GM20431 (cell line): Measurements from ENCODE around the gene GSTO2.

Experiments used
- in situ Hi-C: fragments of 300-500 bp; cut with MseI, MboI; formaldehyde crosslinking; loops from one replicate; pipeline ENCODE4 v1.15.0; 2020; ENCODE audit warnings: low sequenced_read_pairs; ENCODE audit not compliant: unreplicated experiment

The GSTO2 gene

GRCh38 chr10:104334965-104335650 lies 66.1 kb downstream of the GSTO2 start:
- in situ Hi-C loops: no loop called here

- in situ Hi-C loops: no loop called here
These were observed 68.0 kb downstream of the GSTO2 start for GRCh38 chr10:104336821-104337467.

- in situ Hi-C loops: no loop called here
These were observed 68.6 kb downstream of the GSTO2 start for GRCh38 chr10:104337521-104337984.

- in situ Hi-C loops: no loop called here
These were observed 69.2 kb downstream of the GSTO2 start, which contains the start of gene ITPRIP for GRCh38 chr10:104337985-104338735. Gene ITPRIP, minus strand, starts transcription at chr10:104338465. Its CDS starts 22,414 bp downstream, at chr10:104316051.

- in situ Hi-C loops: loop anchor here (10.0 kb wide), 1 partner anchor 45 kb away; no protein-coding TSS in a partner anchor
These were observed 70.6 kb downstream of the GSTO2 start for GRCh38 chr10:104339469-104340110.

- in situ Hi-C loops: loop anchor here (10.0 kb wide), 1 partner anchor 45 kb away; no protein-coding TSS in a partner anchor
These were observed 71.1 kb downstream of the GSTO2 start for GRCh38 chr10:104340111-104340526.

GRCh38 chr10:104340641-104341040 lies 71.7 kb downstream of the GSTO2 start:
- in situ Hi-C loops: loop anchor here (10.0 kb wide), 1 partner anchor 46 kb away; no protein-coding TSS in a partner anchor

- in situ Hi-C loops: loop anchor here (10.0 kb wide), 1 partner anchor 48 kb away; no protein-coding TSS in a partner anchor
These were observed 74.0 kb downstream of the GSTO2 start for GRCh38 chr10:104342941-104343411.

GRCh38 chr10:104344219-104344618 lies 75.2 kb downstream of the GSTO2 start:
- in situ Hi-C loops: loop anchor here (10.0 kb wide), 1 partner anchor 49 kb away; no protein-coding TSS in a partner anchor

GRCh38 chr10:104345515-104345914 lies 76.5 kb downstream of the GSTO2 start:
- in situ Hi-C loops: loop anchor here (10.0 kb wide), 1 partner anchor 51 kb away; no protein-coding TSS in a partner anchor

GRCh38 chr10:104345941-104346340 lies 77.0 kb downstream of the GSTO2 start:
- in situ Hi-C loops: loop anchor here (10.0 kb wide), 1 partner anchor 51 kb away; no protein-coding TSS in a partner anchor

GRCh38 chr10:104347295-104348045 lies 78.5 kb downstream of the GSTO2 start:
- in situ Hi-C loops: loop anchor here (10.0 kb wide), 1 partner anchor 53 kb away; no protein-coding TSS in a partner anchor

- in situ Hi-C loops: loop anchor here (10.0 kb wide), 1 partner anchor 54 kb away; no protein-coding TSS in a partner anchor
These were observed 79.6 kb downstream of the GSTO2 start for GRCh38 chr10:104348601-104349000.

- in situ Hi-C loops: loop anchor here (10.0 kb wide), 1 partner anchor 55 kb away; no protein-coding TSS in a partner anchor
These were observed 80.7 kb downstream of the GSTO2 start for GRCh38 chr10:104349623-104350126.

- in situ Hi-C loops: no loop called here
These were observed 81.2 kb downstream of the GSTO2 start for GRCh38 chr10:104350127-104350635.

GRCh38 chr10:104351061-104351702 lies 82.2 kb downstream of the GSTO2 start:
- in situ Hi-C loops: no loop called here

- in situ Hi-C loops: no loop called here
These were observed 82.9 kb downstream of the GSTO2 start for GRCh38 chr10:104351919-104352318.
